Measurements from ENCODE around the gene KIF11. TPM values are rescaled to one million over a fixed set of nuclear protein-coding genes. Genes with fewer than 3 reads are reported as not detected.

KIF11 gene
- total RNA-seq: 18.0 to 19.5 TPM (median 19.4 TPM) in 3 replicates

DNA sequence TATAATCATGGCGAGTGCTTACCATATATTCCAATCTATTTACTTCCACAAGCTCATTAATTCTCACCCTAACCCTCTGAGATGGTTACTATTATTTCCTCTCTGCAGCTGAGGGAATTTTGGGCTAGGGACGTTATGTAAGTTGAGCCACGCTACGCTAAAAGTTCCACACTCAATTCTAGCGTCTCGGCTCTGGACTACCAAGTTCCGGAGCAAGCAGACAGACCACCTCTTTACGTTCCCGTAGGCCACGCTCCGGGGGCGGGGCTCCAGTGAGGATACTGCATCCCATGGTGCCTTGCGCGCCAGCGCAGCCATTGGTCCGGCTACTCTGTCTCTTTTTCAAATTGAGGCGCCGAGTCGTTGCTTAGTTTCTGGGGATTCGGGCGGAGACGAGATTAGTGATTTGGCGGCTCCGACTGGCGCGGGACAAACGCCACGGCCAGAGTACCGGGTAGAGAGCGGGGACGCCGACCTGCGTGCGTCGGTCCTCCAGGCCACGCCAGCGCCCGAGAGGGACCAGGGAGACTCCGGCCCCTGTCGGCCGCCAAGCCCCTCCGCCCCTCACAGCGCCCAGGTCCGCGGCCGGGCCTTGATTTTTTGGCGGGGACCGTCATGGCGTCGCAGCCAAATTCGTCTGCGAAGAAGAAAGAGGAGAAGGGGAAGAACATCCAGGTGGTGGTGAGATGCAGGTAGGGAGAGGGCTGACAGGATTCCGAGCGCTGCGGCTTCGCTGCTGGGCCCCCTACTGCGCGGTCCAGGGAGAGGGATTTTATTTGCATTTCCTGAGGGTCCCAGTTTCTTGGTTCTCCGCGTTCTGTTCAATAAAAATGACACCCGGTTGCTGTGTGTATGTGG lies at the start of gene KIF11:
Gene KIF11 (plus strand): TSS at position 370 of the 858 bp plus-strand sequence. CDS start 246 bp downstream, at position 616.
- H3K27me3 Mint-ChIP-seq (ENCODE audit: low read depth): no peaks in the 10 kb centered on the region
- H3K27ac Mint-ChIP-seq: peak within 1 kb of the TSS; percentile 99
- no peak for TF ChIP-seq CTCF (IDR thresholded peaks at IDR 0.05; ENCODE audit: unreplicated experiment)
- peak; percentile 89 to 95 for DNase-seq (ENCODE audit: low spot score in 2 of 2, unreplicated experiment in 2 of 2)
- peaks cover 37% of the 10 kb centered on the region for H3K4me1 Mint-ChIP-seq
- peaks cover 2% of the 10 kb centered on the region for H3K36me3 Mint-ChIP-seq
- no peaks in the 10 kb centered on the region for H3K9me3 Mint-ChIP-seq
- H3K4me3 Mint-ChIP-seq: peak within 1 kb of the TSS; percentile 92

GRCh38 chr10:92544296-92544695 lies 48.6 kb upstream of the KIF11 start:
- peaks cover 17% of the 10 kb centered on the region for H3K4me1 Mint-ChIP-seq
- no peak overlapping the region for H3K27ac Mint-ChIP-seq
- no peak for DNase-seq (ENCODE audit: low spot score in 2 of 2, unreplicated experiment in 2 of 2)
- H3K4me3 Mint-ChIP-seq: no peak overlapping the region
- H3K9me3 Mint-ChIP-seq: no peaks in the 10 kb centered on the region
- H3K27me3 Mint-ChIP-seq (ENCODE audit: low read depth): no peaks in the 10 kb centered on the region
- H3K36me3 Mint-ChIP-seq: peaks cover 1% of the 10 kb centered on the region
- no peak for TF ChIP-seq CTCF (IDR thresholded peaks at IDR 0.05; ENCODE audit: unreplicated experiment)

DNA sequence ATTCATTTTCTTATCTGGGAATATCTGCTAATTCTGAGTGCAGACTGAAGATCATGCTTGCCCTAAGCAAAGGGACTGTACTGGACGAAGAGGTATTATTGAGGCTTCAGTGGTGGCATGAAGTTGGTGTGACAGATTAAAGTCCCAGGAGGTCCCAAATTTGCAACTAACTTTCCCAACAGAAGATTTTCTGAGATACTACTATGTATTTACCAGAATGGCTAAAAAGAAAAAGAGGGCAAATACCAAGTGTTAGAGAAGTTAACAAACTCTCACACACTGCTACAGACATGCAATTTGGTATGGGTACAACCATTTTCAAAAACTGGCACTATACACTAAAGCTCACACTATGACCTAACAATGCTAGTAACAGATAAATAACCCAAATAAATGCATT lies 47.4 kb upstream of the KIF11 start:
- Mint-ChIP-seq H3K27ac (no peak overlapping the region), H3K4me1 (peaks cover 17% of the 10 kb centered on the region), H3K27me3 (ENCODE audit: low read depth) (no peaks in the 10 kb centered on the region), H3K9me3 (no peaks in the 10 kb centered on the region), H3K36me3 (peaks cover 1% of the 10 kb centered on the region), H3K4me3 (no peak overlapping the region)
- no peak for DNase-seq (ENCODE audit: low spot score in 2 of 2, unreplicated experiment in 2 of 2)
- TF ChIP-seq CTCF (IDR thresholded peaks at IDR 0.05; ENCODE audit: unreplicated experiment): no peak

DNA sequence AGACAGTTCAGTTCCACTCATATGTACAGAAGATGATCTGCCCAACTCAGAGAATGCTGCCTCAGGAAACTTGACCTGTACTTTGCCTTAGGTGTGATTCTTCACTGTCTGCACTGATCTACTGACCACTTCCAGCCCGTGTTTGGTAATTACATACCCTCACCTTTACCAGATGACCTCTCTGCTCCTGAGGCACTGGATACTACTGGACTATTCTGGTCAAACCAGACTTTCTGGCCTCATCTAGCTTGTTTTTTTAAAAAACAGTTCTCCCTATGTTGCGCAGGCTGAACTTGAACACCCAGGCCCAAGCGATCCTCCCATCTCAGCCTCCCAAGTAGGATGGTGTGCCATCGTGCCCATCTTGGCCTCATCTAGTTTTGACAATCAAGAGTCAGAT lies 45.3 kb upstream of the KIF11 start:
- H3K27me3 Mint-ChIP-seq (ENCODE audit: low read depth): no peaks in the 10 kb centered on the region
- TF ChIP-seq CTCF (IDR thresholded peaks at IDR 0.05; ENCODE audit: unreplicated experiment): no peak
- no peak overlapping the region for H3K4me3 Mint-ChIP-seq
- no peak overlapping the region for H3K27ac Mint-ChIP-seq
- peaks cover 9% of the 10 kb centered on the region for H3K36me3 Mint-ChIP-seq
- DNase-seq (ENCODE audit: low spot score in 2 of 2, unreplicated experiment in 2 of 2): no peak
- peaks cover 5% of the 10 kb centered on the region for H3K4me1 Mint-ChIP-seq
- H3K9me3 Mint-ChIP-seq: no peaks in the 10 kb centered on the region

DNA sequence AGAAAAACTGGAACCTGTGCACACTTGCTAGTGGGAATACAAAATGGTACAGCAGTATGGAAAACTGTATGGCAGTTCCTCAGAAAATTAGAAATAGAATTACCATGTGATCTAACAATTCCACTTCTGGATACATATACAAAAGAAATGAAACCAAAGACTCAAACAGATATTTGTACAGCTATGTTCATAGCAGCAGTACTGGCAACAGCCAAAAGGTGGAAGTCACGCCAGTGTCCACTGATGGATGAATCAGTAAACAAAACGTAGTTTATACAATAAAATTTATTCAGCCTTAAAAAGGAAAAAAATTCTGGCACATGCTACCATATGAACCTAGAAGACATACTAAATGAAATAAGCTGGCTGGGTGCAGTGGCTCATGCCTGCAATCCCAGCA lies 42.0 kb upstream of the KIF11 start:
- Mint-ChIP-seq H3K4me1 (no peaks in the 10 kb centered on the region), H3K27ac (no peak overlapping the region), H3K4me3 (no peak overlapping the region), H3K27me3 (ENCODE audit: low read depth) (no peaks in the 10 kb centered on the region), H3K36me3 (peaks cover 35% of the 10 kb centered on the region), H3K9me3 (peaks cover 17% of the 10 kb centered on the region)
- no peak for TF ChIP-seq CTCF (IDR thresholded peaks at IDR 0.05; ENCODE audit: unreplicated experiment)
- no peak for DNase-seq (ENCODE audit: low spot score in 2 of 2, unreplicated experiment in 2 of 2)
